Stimulated activated naive B cell treated with anti-CD40 and anti-IgM and Interleukin-4, amounts not matched to agents 10 μg/mL and 1 μg/mL and 100 μg/mL, for 72 hours (primary cell): Measurements from ENCODE around the gene STRN3.
A peak's percentile ranks its signal among the peaks of the same experiment; 100 is the strongest.

Experiments used
- ATAC-seq, 2 donors: fragments of 150-1000 bp; cut with Tn5 transposase; replicated peaks; 2 replicates each; pipeline ENCODE4 v1.10.0; 2021; ENCODE audit warnings: moderate library complexity in 1 of 2
- DNase-seq: peaks from one replicate; pipeline ENCODE4 v3.0.0; 2021
- H3K27ac Mint-ChIP-seq: one replicate; pipeline ENCODE4 v1.8.0; 2022; ENCODE audit warnings: mild to moderate bottlenecking, mixed read lengths
- H3K27me3 Mint-ChIP-seq, 2 donors: one replicate each; pipeline ENCODE4 v1.8.0; 2022; ENCODE audit warnings: mixed read lengths in 2 of 2
- H3K36me3 Mint-ChIP-seq, 2 donors: one replicate each; pipeline ENCODE4 v1.8.0; 2022; ENCODE audit warnings: mixed read lengths in 2 of 2, mild to moderate bottlenecking in 1 of 2
- H3K4me1 Mint-ChIP-seq, 2 donors: one replicate each; pipeline ENCODE4 v1.8.0; 2022; ENCODE audit warnings: mixed read lengths in 2 of 2, mild to moderate bottlenecking in 1 of 2
- H3K4me3 Mint-ChIP-seq, 2 donors: one replicate each; pipeline ENCODE4 v1.8.0; 2022; ENCODE audit warnings: mild to moderate bottlenecking in 2 of 2, mixed read lengths in 2 of 2, moderate library complexity in 1 of 2
- H3K9me3 Mint-ChIP-seq, 2 donors: one replicate each; pipeline ENCODE4 v1.8.0; 2022; ENCODE audit warnings: mixed read lengths in 2 of 2, mild to moderate bottlenecking in 1 of 2

Gene STRN3

GRCh38 chr14:30883508-30884294 lies 142.5 kb downstream of the STRN3 start:
- Mint-ChIP-seq H3K27ac (no peak overlapping the region), H3K27me3 (no peaks in the 10 kb centered on the region), H3K4me1 (no peaks in the 10 kb centered on the region), H3K36me3 (no peaks in the 10 kb centered on the region), H3K9me3 (no peaks in the 10 kb centered on the region), H3K4me3 (no peak overlapping the region)
- DNase-seq (no peak), ATAC-seq (no peak)

- Mint-ChIP-seq H3K27me3 (no peaks in the 10 kb centered on the region), H3K36me3 (no peaks in the 10 kb centered on the region), H3K9me3 (no peaks in the 10 kb centered on the region), H3K27ac (no peak overlapping the region), H3K4me1 (peaks cover under 1 to 2% of the 10 kb centered on the region in 2 donors), H3K4me3 (no peak overlapping the region)
- ATAC-seq (no peak), DNase-seq (no peak)
These were observed 143.7 kb downstream of the STRN3 start for GRCh38 chr14:30882431-30882830.

- DNase-seq (no peak), ATAC-seq (no peak)
- no peaks in the 10 kb centered on the region for H3K9me3 Mint-ChIP-seq
- no peak overlapping the region for H3K27ac Mint-ChIP-seq
- peaks cover 0 to 2% of the 10 kb centered on the region in 2 donors for H3K36me3 Mint-ChIP-seq
- peaks cover 18 to 32% of the 10 kb centered on the region in 2 donors for H3K27me3 Mint-ChIP-seq
- peaks cover 14 to 30% of the 10 kb centered on the region in 2 donors for H3K4me1 Mint-ChIP-seq
- H3K4me3 Mint-ChIP-seq = no peak overlapping the region
These were observed 149.5 kb downstream of the STRN3 start for GRCh38 chr14:30876692-30877091.

GRCh38 chr14:30875788-30876053 lies 150.5 kb downstream of the STRN3 start:
- Mint-ChIP-seq H3K4me1 (peaks cover 14 to 30% of the 10 kb centered on the region in 2 donors), H3K36me3 (peaks cover 0 to 2% of the 10 kb centered on the region in 2 donors), H3K27me3 (peaks cover 21 to 32% of the 10 kb centered on the region in 2 donors), H3K27ac (peak overlapping the region; percentile 4), H3K9me3 (no peaks in the 10 kb centered on the region), H3K4me3 (peak overlapping the region; percentile 91 to 96)
- DNase-seq (no peak), ATAC-seq (no peak)

GRCh38 chr14:30874999-30875787 lies 151.0 kb downstream of the STRN3 start:
- H3K27me3 Mint-ChIP-seq = peaks cover 23 to 32% of the 10 kb centered on the region in 2 donors

GRCh38 chr14:30874120-30874998 lies 151.8 kb downstream of the STRN3 start, which contains the start of gene COCH:
COCH (plus strand) TSS chr14:30874559; CDS start chr14:30874939, 380 bp downstream.
- no peaks in the 10 kb centered on the region for H3K9me3 Mint-ChIP-seq
- DNase-seq (peak; percentile 55), ATAC-seq (peak; percentile 78 to 80)
- peaks cover 14 to 30% of the 10 kb centered on the region in 2 donors for H3K4me1 Mint-ChIP-seq
- H3K27me3 Mint-ChIP-seq = peaks cover 28 to 32% of the 10 kb centered on the region in 2 donors
- peak within 1 kb of the TSS; percentile 91 to 96 for H3K4me3 Mint-ChIP-seq
- H3K27ac Mint-ChIP-seq = peak within 1 kb of the TSS; percentile 65
- H3K36me3 Mint-ChIP-seq = peaks cover 0 to 2% of the 10 kb centered on the region in 2 donors

More at GRCh38 chr14:30874999-30875787, 151.0 kb downstream of the STRN3 start:
- H3K4me3 Mint-ChIP-seq = peak overlapping the region; percentile 91 to 96
- H3K4me1 Mint-ChIP-seq = peaks cover 14 to 30% of the 10 kb centered on the region in 2 donors
- ATAC-seq (peak; percentile 37 to 46), DNase-seq (peak; percentile 3)
- no peaks in the 10 kb centered on the region for H3K9me3 Mint-ChIP-seq
- H3K27ac Mint-ChIP-seq = peak overlapping the region; percentile 65
- peaks cover 0 to 2% of the 10 kb centered on the region in 2 donors for H3K36me3 Mint-ChIP-seq

- ATAC-seq = no peak
- H3K27me3 Mint-ChIP-seq = peaks cover 32 to 38% of the 10 kb centered on the region in 2 donors
- H3K27ac Mint-ChIP-seq = peak overlapping the region; percentile 16
These were observed 152.7 kb downstream of the STRN3 start for GRCh38 chr14:30873308-30874119.

GRCh38 chr14:30872602-30873001 lies 153.6 kb downstream of the STRN3 start:
- DNase-seq (no peak), ATAC-seq (no peak)
- Mint-ChIP-seq H3K4me1 (peaks cover 14 to 30% of the 10 kb centered on the region in 2 donors), H3K4me3 (no peak overlapping the region), H3K27me3 (peaks cover 33 to 39% of the 10 kb centered on the region in 2 donors), H3K36me3 (peaks cover 0 to 2% of the 10 kb centered on the region in 2 donors), H3K9me3 (no peaks in the 10 kb centered on the region), H3K27ac (no peak overlapping the region)

More at GRCh38 chr14:30873308-30874119, 152.7 kb downstream of the STRN3 start:
- no peaks in the 10 kb centered on the region for H3K9me3 Mint-ChIP-seq
- H3K4me3 Mint-ChIP-seq = peak overlapping the region; percentile 68 to 74
- peaks cover 0 to 2% of the 10 kb centered on the region in 2 donors for H3K36me3 Mint-ChIP-seq
- no peak for DNase-seq
- peaks cover 14 to 30% of the 10 kb centered on the region in 2 donors for H3K4me1 Mint-ChIP-seq

GRCh38 chr14:30869551-30870155 lies 156.5 kb downstream of the STRN3 start:
- no peaks in the 10 kb centered on the region for H3K9me3 Mint-ChIP-seq
- H3K27ac Mint-ChIP-seq = no peak overlapping the region
- peaks cover 0 to 2% of the 10 kb centered on the region in 2 donors for H3K36me3 Mint-ChIP-seq
- H3K27me3 Mint-ChIP-seq = peaks cover 26 to 27% of the 10 kb centered on the region in 2 donors
- ATAC-seq (no peak), DNase-seq (no peak)
- H3K4me3 Mint-ChIP-seq = no peak overlapping the region
- peaks cover 7 to 13% of the 10 kb centered on the region in 2 donors for H3K4me1 Mint-ChIP-seq

- ATAC-seq (no peak), DNase-seq (no peak)
- Mint-ChIP-seq H3K36me3 (no peaks in the 10 kb centered on the region), H3K9me3 (no peaks in the 10 kb centered on the region), H3K4me1 (peaks cover 6 to 10% of the 10 kb centered on the region in 2 donors), H3K27me3 (peaks cover 20 to 29% of the 10 kb centered on the region in 2 donors), H3K4me3 (no peak overlapping the region), H3K27ac (no peak overlapping the region)
These were observed 157.4 kb downstream of the STRN3 start for GRCh38 chr14:30868736-30869135.

- DNase-seq (no peak), ATAC-seq (no peak)
- Mint-ChIP-seq H3K36me3 (no peaks in the 10 kb centered on the region), H3K27me3 (peaks cover 15 to 19% of the 10 kb centered on the region in 2 donors), H3K9me3 (no peaks in the 10 kb centered on the region), H3K27ac (no peak overlapping the region), H3K4me1 (peaks cover 10 to 12% of the 10 kb centered on the region in 2 donors), H3K4me3 (no peak overlapping the region)
These were observed 161.2 kb downstream of the STRN3 start for GRCh38 chr14:30864934-30865333.

- Mint-ChIP-seq H3K27ac (peak overlapping the region; percentile 56), H3K27me3 (peaks cover 9 to 12% of the 10 kb centered on the region in 2 donors), H3K4me3 (no peak overlapping the region), H3K9me3 (peaks cover 0 to under 1% of the 10 kb centered on the region in 2 donors), H3K4me1 (peaks cover 10 to 12% of the 10 kb centered on the region in 2 donors), H3K36me3 (peaks cover 0 to under 1% of the 10 kb centered on the region in 2 donors)
- ATAC-seq (no peak), DNase-seq (no peak)
These were observed 165.0 kb downstream of the STRN3 start for GRCh38 chr14:30861200-30861599.
